IPS-18a (cell line): Measurements from ENCODE around the gene AQP12B.

Source experiments
- H3K27ac ChIP-seq: one replicate; pipeline ENCODE4 v1.5.1; 2013; ENCODE audit warnings: low read length
- H3K27me3 ChIP-seq: one replicate; pipeline ENCODE4 v1.6.1; 2013; ENCODE audit warnings: mild to moderate bottlenecking, low read length; ENCODE audit not compliant: control insufficient read depth, insufficient read depth
- H3K36me3 ChIP-seq: one replicate; pipeline ENCODE4 v1.6.1; 2013; ENCODE audit warnings: low read depth, low read length; ENCODE audit not compliant: control insufficient read depth
- H3K4me1 ChIP-seq: one replicate; pipeline ENCODE4 v1.6.1; 2013; ENCODE audit warnings: low read depth, low read length; ENCODE audit not compliant: control insufficient read depth
- H3K4me3 ChIP-seq: one replicate; pipeline ENCODE4 v1.5.1; 2013; ENCODE audit warnings: low read length
- H3K9ac ChIP-seq: one replicate; pipeline ENCODE4 v1.6.1; 2013; ENCODE audit warnings: mild to moderate bottlenecking, low read length, moderate library complexity
- H3K9me3 ChIP-seq: one replicate; pipeline ENCODE4 v1.6.1; 2013; ENCODE audit warnings: low read depth, low read length; ENCODE audit not compliant: control insufficient read depth

AQP12B gene

GRCh38 chr2:240716130-240716798, 33.6 kb upstream of the AQP12B start:
- Histone ChIP-seq H3K4me1 (no peaks in the 10 kb centered on the region), H3K27me3 (no peaks in the 10 kb centered on the region), H3K4me3 (no peak overlapping the region), H3K36me3 (peaks cover 40% of the 10 kb centered on the region), H3K9ac (no peak overlapping the region), H3K9me3 (no peaks in the 10 kb centered on the region), H3K27ac (no peak overlapping the region)

GRCh38 chr2:240714747-240715725, 32.4 kb upstream of the AQP12B start:
- Histone ChIP-seq H3K9me3 (no peaks in the 10 kb centered on the region), H3K4me1 (no peaks in the 10 kb centered on the region), H3K27me3 (no peaks in the 10 kb centered on the region), H3K9ac (no peak overlapping the region), H3K36me3 (peaks cover 34% of the 10 kb centered on the region), H3K27ac (no peak overlapping the region), H3K4me3 (no peak overlapping the region)

DNA sequence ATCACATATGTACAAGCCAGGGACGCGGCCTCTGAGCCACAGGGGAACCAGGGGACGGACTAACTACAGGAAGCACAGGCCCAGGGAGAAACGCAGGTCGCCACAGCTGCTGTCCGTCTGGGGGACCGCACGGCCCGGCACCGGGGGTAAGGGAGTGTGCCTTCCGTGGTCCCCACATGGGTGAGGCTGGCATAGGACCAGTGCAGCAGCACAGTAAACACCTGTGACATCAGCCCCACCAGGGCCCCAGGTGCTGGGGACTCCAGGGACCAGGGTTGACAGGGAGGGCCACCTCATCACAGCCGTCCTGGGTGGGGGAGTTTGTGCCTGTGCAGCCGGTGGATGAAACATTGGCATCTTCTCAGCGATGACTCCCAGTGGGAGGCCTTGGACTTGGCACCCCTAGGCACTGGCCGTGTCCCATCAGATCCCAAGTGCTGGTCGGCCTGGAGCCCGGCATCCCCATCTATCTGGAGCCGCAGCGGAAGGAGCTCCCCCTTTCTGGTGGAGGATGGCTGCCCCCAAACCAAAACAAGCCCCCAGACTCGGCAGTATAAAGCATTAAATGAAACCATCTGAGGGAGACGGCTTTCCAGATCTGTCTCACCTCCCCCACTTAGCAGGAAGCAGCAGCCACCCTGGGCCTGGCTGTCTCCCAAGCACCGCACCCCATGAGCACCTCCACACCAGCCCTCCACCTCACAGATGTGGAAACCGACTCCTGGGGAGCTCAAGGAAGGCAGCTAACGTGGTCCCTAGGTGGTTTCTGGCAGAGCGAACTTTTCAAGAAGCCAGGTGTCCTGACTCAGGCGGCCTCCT, 31.5 kb upstream of the AQP12B start:
- no peaks in the 10 kb centered on the region for H3K4me1 ChIP-seq

DNA sequence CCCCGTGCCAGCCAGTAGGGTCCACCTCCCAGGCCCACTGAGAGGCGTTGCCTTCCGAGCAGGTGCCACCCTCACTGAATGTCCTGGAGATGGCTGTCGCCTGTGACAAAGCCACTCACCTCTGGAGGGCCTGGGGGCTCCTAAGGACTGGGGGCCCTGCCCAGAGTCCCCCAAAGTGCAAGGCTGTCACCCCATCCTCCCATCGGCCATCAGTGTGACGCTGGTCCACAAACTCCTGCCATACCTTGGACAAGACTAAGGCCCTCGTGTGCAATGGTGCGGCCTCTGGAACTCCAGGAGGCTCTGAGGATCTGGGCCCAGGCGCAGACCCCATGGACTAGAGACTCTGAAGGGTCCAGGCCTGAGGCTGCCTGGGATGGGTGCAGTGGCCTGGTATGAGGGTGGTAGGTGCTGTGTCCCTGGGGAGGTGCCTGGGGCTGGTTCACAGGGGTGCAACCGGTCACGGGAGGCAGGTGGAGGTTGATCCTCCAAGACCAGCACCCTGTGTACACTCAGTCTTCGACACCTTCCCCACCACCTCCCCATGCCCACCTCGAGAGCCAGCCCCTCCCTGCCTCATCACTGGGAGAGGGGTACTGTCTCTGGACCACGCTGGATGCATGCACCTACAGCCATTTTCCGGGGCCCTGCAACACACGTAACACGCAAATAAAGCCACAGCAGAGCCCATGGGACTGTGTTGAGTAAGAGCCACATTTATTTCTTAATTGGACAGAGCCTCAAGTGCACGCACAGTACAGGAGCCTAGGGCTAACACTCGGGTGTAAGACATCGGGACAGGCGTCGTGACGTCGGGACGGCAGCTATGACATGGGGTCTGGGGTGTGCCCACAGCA, 30.6 kb upstream of the AQP12B start:
- Histone ChIP-seq H3K27ac (no peak overlapping the region), H3K9ac (no peak overlapping the region), H3K27me3 (no peaks in the 10 kb centered on the region)

More for the DNA sequence above, 31.5 kb upstream of the AQP12B start:
- Histone ChIP-seq H3K9ac (no peak overlapping the region), H3K27me3 (no peaks in the 10 kb centered on the region), H3K9me3 (no peaks in the 10 kb centered on the region), H3K4me3 (no peak overlapping the region), H3K27ac (no peak overlapping the region), H3K36me3 (peaks cover 25% of the 10 kb centered on the region)

GRCh38 chr2:240712121-240712520, 29.4 kb upstream of the AQP12B start:
- Histone ChIP-seq H3K4me3 (no peak overlapping the region), H3K9ac (no peak overlapping the region), H3K4me1 (no peaks in the 10 kb centered on the region), H3K9me3 (no peaks in the 10 kb centered on the region), H3K27ac (no peak overlapping the region), H3K36me3 (peaks cover 6% of the 10 kb centered on the region), H3K27me3 (no peaks in the 10 kb centered on the region)

More for the DNA sequence above, 30.6 kb upstream of the AQP12B start:
- Histone ChIP-seq H3K36me3 (peaks cover 18% of the 10 kb centered on the region), H3K4me3 (no peak overlapping the region), H3K4me1 (no peaks in the 10 kb centered on the region), H3K9me3 (no peaks in the 10 kb centered on the region)

DNA sequence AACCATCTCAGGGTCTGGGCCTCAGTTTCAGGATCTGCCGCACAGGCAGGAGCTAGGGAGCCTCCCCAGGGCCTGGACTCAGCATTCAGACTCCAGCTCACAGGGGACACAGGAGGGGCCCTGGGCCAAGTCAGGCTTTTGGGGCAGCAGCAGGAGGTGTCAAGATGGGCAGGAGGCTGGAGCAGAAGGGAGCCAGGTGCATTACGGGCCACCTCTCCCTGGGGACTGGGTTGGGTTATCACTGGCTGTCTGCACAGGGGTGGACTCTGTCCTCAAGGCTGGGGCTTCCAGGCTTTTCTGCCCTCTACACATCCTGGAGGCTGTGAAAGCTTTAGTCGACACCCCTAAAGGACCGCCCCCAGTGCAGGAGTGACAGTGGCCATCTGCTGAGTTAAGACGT, 29.0 kb upstream of the AQP12B start:
- Histone ChIP-seq H3K36me3 (peaks cover 2% of the 10 kb centered on the region), H3K4me3 (no peak overlapping the region), H3K27ac (no peak overlapping the region), H3K9me3 (no peaks in the 10 kb centered on the region), H3K27me3 (no peaks in the 10 kb centered on the region), H3K4me1 (no peaks in the 10 kb centered on the region), H3K9ac (no peak overlapping the region)

- no peaks in the 10 kb centered on the region for H3K27me3 ChIP-seq
- H3K4me1 ChIP-seq, result no peaks in the 10 kb centered on the region
- no peak overlapping the region for H3K27ac ChIP-seq
- H3K4me3 ChIP-seq, result no peak overlapping the region
- no peaks in the 10 kb centered on the region for H3K9me3 ChIP-seq
- no peaks in the 10 kb centered on the region for H3K36me3 ChIP-seq
- H3K9ac ChIP-seq, result no peak overlapping the region
Observed at GRCh38 chr2:240711296-240711695, 28.6 kb upstream of the AQP12B start.

DNA sequence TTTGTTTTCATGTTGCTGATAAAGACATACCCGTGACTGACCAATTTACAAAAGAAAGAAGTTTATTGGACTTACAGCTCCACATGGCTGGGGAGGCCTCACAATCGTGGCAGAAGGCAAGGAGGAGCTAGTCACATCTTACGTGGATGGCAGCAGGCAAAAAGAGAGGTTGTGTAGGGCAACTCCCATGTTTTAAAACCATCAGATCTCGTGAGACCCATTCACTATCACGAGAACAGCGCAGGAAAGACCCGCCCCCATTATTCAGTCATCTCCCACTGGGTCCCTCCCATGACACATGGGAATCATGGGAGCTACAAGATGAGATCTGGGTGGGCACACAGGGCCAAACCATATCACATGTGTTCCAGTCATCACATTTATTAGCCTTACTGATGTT, 25.8 kb upstream of the AQP12B start:
- Histone ChIP-seq H3K4me3 (no peak overlapping the region), H3K27ac (no peak overlapping the region), H3K36me3 (no peaks in the 10 kb centered on the region), H3K9ac (no peak overlapping the region), H3K9me3 (no peaks in the 10 kb centered on the region), H3K4me1 (no peaks in the 10 kb centered on the region), H3K27me3 (no peaks in the 10 kb centered on the region)

- H3K4me1 ChIP-seq, result no peaks in the 10 kb centered on the region
- H3K4me3 ChIP-seq, result no peak overlapping the region
- no peaks in the 10 kb centered on the region for H3K36me3 ChIP-seq
- no peak overlapping the region for H3K27ac ChIP-seq
- no peaks in the 10 kb centered on the region for H3K9me3 ChIP-seq
- no peak overlapping the region for H3K9ac ChIP-seq
- no peaks in the 10 kb centered on the region for H3K27me3 ChIP-seq
Observed at GRCh38 chr2:240707821-240708220, 25.1 kb upstream of the AQP12B start.

GRCh38 chr2:240707043-240707756, 24.5 kb upstream of the AQP12B start:
- H3K4me1 ChIP-seq, result no peaks in the 10 kb centered on the region
- H3K9ac ChIP-seq, result no peak overlapping the region
- H3K9me3 ChIP-seq, result no peaks in the 10 kb centered on the region
- no peak overlapping the region for H3K4me3 ChIP-seq
- H3K27me3 ChIP-seq, result no peaks in the 10 kb centered on the region
- H3K36me3 ChIP-seq, result no peaks in the 10 kb centered on the region
- H3K27ac ChIP-seq, result no peak overlapping the region
